ENCODE measurements around the gene FAM98B.
"Not testable (repeated sequence)": the region's sequence is repeated elsewhere in the genome, so short reads cannot be mapped to it uniquely, and the experiment has no call there.

GRCh38 chr15:38437603-38438002, 16.3 kb upstream of the FAM98B start:
- not testable (repeated sequence) for TF ChIP-seq CTCF (IDR thresholded peaks at IDR 0.05); EZH2 (IDR thresholded peaks at IDR 0.05; ENCODE audit: borderline replicate concordance, insufficient read depth, low read depth, low read length, poor library complexity, severe bottlenecking)

All from B cell (primary cell).